Inflammatory macrophage treated with lipopolysaccharide for 1 hour (primary cell): ENCODE results near the gene ITSN1.
"Not testable (repeated sequence)": the region's sequence is repeated elsewhere in the genome, so short reads cannot be mapped to it uniquely, and the experiment has no call there.

ENCODE experiments used
- DNase-seq, 2 donors: peaks; one replicate each; pipeline ENCODE4 v3.0.0-alpha.2; 2020 to 2022

ITSN1 gene

DNA sequence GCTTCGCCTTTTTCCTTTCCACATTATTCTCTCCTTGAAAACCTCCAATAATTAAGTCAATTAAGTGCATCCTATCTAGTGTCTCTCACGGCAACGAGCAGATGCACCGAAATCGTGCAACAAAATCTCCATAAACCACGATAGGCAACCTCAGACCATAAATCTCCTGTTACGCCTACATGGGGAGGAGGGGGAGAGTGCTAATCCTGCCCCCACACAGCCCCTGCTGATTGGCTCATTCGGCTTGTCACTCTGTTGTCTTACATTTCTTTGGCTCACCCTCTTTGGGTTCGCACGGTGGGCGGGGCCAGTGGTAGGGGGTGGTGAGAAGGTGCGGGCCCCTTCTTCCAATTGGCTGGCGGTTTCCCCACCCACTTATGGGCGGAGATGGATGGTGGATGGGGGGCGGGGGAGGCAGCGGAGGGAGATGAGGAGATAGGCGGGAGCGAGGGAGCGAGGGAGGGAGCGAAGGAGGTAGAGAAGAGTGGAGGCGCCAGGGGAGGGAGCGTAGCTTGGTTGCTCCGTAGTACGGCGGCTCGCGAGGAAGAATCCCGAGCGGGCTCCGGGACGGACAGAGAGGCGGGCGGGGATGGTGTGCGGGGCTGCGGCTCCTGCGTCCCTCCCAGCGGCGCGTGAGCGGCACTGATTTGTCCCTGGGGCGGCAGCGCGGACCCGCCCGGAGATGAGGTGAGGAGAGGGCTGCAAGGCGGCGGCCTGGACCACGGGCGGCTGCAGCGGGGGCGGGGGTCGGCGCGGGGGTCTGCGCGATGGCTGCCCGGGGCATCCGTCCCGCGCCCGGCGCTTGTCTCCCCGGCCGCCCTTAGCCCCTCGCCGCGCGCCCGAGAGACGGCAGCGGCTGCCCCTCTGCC, at the start of gene ITSN1:
TSS of gene ITSN1 (plus strand) at position 475 of the 869 bp plus-strand sequence. CDS start 76,328 bp downstream, outside the sequence.
- DNase-seq = peak; percentile 99

DNA sequence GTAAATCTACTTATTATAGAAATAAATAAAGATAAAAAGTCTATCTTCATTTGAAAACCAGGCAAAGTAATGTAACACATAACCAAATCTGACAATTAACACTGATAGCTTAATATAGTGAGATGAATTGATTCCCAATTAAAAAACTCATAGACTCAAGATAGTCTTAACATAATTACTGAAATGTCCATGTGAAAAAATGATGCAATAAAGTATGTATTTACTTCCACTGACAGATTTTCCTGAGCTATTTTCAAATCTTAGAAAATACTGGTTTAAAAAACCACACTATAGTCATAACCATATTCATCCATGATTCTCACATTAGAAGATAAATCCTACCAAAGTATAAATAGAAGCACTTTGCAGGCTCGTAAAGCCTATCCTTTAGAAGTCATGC, 44.2 kb upstream of the ITSN1 start:
- no peak for DNase-seq

DNA sequence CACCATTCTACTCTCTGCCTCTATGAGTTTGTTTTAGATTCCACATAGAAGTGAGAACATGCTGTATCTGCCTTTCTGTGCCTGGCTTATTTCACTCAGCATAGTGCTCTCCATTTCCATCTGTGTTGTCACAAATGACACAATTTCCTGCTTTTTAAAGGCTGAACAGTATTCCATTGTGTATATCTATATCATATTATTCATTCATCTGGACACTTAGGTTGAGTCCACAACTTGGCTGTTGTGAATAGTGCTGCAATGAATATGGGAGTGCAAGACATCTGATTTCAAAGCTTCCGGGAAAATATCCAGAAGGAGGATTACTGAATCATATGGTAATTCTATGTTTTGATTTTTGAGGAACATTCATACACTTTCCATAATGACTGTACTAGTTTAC, 33.7 kb upstream of the ITSN1 start:
- no peak for DNase-seq

DNA sequence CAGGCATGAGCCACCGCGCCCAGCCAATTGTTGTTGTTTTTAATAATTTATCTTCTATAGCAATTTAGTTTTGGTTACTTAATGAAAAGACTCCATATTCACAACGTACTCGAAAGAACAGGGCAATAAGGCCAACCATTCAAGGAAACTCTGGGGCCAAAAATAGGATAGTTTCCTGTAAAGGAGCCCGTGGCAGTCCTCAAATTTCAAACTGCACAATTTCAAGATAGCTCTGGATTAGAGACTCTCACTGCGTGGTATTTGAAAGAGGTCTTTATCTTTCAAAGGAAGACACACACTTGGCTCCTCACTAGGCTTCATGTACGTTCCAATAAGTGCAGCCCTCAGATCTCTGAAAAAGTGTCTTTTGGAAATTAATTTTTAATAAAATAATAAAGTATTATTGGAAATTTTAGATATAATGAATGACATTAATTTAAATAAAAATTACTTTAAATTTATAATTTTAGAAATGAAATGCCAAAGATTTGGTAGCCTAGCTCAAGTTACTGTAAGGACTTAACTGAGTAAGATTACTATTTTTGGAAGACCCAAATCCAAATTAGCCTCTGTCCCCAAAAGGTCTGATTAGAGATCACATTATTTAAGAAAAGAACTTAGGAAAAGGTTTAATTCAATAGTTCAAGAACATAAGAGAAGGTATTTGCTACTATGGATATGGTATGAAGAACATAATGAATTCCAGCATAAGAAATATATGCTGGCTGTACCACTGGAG, 31.1 kb upstream of the ITSN1 start:
- no peak for DNase-seq

DNA sequence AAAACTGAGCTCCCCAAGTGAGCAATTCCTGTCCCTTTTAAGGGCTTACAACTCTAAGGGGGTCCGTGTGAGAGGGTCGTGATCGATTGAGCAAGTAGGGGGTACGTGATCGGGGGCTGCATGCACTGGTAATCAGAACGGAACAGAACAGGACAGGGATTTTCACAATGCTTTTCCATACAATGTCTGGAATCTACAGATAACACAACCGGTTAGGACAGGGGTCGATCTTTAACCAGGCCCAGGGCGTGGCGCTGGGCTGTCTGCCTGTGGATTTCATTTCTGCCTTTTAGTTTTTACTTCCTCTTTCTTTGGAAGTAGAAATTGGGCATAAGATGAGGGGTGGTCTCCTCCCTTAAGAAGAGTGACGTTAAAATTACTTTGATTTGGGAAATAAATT, 24.7 kb upstream of the ITSN1 start:
- DNase-seq = not testable (repeated sequence)

DNA sequence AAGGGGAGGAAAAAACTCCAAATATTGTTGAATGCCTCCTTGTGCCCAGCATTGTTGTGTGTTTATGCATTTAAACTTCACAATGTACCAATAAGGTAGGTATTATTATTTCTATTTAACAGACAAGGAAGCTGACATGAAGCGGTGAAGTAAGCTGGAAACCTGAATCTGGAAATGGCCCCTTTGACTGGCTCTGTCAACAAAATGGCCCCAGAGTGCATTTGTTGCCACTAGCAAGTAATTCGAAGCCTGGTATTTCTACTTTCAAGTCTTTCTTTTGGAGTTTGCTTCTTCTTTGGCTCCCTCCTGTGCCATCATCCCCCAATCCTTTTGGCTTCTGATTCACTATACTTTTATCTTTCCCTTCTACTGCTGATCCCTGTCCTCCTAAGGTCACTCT, 23.9 kb upstream of the ITSN1 start:
- no peak for DNase-seq

DNA sequence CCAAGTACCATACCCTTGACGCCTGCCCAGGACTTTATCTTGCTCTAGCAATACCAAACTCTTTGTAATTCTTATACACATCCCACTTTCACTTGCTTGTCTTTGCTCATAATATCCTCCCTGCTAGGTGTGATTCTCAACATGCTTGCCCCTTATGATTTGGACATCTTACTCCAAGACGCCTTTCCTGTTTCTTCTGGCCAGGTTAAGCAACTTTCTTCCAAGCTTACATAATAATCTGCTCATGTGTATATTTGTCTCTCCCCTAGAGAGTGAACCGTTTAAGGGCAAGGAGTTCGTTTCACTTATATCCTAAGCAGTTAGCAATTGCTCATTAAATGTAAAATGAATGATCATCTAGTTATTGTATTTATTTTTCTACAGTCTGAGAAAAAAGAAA, 22.6 kb upstream of the ITSN1 start:
- peak; percentile 52 to 64 for DNase-seq

DNA sequence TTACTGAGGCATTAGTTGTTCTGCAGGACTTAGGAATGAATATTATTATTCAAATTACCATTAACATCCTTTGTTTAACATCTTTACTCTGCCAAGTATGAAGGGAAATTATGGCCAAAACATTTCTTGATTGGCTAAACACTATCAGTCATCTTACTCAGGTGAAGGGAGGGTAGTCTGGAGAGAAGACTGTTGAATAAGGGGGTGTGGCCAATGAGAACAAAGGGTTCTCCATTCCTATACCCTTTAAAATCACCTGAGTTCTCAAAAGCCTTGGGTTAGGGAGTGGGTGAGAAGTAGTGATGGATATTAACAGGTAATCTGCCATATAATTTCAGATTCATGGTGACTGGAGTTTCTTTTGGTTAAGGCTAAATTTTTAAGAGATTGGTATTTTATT, 20.0 kb upstream of the ITSN1 start:
- DNase-seq = no peak

DNA sequence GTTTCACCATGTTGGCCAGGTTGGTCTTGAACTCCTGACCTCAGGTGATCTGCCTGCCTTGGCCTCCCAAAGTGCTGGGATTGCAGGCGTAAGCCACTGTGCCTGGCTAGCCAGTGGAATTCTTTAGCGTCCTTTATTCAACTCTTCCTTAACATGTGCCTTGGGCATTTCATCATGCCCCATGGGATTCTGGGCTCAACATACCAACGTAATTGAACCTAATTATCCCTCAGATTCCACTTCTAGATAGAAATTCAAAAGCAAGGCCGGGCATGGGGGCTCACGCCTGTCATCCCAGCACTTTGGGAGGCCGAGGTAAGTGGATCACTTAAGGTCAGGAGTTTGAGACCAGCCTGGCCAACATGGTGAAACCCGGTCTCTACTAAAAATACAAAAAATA, 16.1 kb upstream of the ITSN1 start:
- not testable (repeated sequence) for DNase-seq

DNA sequence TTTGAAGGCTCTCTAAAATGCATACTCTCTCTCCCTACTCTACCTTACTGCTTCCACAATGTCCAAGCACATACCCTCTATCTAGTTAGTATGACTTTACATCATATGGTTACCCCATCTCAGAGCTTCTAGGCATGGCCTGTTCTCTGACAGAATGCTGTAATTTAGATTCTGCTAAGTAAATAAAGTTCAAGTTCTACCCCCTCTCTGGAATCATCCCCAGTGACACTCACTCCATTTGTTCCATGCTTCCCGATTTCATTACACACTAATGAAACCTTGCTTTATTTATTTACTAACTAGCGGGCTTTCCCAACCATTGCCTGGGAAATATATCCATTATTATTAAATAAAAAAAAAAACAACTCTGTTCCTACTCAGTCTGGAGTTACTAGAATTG, 8.0 kb upstream of the ITSN1 start:
- DNase-seq = no peak

DNA sequence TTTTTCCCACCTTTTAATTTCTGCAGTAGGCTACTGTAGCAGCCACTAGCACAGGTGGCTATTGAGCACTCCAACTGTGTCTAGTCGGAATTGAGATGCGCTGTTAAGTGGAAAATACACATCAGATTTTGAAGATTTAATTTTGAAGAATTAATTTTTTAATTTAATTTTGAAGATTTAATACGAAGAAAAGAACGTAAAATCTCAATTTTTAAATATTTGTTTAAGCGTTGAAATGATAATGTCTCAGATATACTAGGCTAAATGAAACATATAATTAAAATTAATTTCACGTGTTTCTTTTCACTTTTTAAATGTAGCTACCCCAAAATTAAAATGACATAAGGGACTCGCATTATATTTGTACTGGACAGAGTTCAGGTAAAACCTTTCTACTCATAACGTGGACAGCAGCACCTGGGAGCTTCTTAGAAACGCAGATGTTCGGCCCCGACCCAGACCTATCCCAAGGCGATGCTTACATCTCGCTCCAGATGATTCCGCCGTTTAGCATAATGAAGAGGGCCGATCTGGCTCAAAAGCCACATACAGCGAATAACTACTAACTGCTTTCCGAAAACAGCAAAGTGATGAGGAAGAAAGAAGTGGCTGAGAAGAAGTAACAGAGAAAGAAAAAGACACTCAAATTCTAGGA, 1.5 kb upstream of the ITSN1 start:
- no peak for DNase-seq

DNA sequence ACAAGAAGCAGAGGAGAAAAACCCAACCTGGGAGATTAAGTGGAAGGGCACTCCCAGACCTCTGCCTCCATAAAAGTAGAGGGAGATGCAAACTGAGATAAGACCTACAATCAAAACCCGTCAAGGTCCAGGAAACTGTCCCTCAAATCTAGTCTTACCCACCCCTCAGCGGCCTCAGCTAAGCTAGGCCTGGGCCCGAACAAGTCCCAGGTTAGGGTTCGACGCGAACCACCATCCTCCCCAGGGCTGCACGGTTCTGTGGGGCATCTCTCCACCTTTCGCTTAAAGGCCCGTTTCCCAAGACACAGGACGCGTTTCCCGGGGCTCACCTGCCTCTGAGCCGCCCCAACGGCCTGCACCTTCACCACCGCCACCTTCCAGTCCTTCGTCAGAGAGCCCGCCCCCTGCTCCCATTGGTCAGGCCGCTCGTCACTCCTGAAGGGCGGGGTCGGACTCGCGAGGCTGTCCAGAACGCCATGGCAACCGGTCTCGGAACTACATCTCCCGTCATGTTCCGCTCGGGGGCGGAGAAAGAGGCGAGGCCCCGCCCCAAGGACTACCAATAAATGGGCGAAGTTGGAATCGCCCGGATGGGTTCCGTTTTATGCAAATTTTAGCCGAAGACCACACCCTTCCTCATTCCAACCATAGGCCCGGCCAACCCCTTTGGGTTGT, 812 bp upstream of the ITSN1 start, which contains the start of gene CRYZL1:
TSS of gene CRYZL1 (minus strand) at position 390 of the 675 bp plus-strand sequence. CDS start 10,190 bp downstream, outside the sequence.
- DNase-seq = peak; percentile 100

DNA sequence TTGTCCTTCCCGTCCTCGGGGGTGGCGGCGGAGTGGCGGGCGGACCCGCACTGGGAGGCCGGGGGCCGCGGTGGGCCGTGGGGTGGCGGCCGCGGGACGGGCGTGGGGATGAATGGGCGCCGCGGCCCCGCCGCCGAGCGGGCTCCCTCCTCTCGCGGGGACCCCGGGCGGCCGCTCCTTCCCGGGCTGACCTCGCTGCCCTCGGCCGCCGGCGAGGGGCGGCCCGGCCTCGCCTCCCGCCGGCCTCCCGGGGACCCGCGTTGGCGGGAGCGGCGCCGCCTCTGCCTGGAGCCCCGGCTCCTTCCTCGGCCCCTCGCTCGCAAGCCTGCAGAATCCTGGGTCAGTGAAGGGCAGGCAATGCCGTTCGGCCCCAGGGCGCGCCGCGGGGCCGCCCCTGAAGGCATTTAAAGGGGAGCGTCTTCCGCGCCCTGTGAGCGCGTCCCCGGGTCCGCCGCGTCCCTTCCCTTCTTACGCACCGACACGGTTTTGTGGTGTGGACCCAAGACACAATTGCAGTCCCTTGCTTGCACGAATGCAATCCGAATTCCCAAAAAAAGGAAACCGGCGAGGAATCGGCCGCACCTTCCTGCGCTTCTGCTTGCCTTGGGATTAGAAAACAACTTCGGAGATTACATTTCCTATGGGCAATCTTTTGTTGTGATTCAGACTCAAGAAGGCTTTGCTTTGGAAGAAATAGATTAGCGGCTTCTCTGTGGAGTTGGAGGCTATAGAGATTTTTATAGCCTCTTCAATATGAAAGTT, 776 bp downstream of the ITSN1 start:
- peak; percentile 17 to 23 for DNase-seq

DNA sequence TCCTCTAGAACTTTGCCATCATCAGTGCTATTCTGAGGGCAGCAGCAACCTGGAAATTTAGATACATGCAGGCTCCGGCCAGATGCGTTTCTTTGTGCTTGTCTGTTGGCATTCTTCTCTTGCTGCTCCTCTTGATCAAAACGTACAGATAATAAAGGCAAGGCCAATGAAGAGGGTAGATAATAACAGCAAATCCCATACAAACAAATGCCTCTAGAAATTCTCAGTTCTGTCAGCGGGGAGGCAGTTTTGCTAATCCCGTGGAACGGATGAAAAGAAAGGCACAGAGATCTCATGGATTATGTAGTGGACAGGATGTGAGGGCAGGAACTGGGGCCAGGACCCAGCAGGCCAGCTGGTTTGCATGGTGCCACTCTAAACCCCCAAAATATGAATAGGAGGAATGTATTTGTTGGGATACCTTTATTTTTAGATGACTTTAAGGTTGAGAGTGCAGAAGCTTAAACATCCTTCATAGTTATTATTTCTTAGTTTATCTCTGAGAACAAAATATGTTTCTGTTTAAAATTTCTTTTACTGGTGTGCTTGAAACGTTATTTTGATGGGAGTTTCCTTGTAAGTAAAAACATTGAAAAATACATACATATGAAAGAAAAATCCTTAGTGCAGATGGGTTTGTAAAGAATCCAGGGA, 1.5 kb downstream of the ITSN1 start:
- no peak for DNase-seq

DNA sequence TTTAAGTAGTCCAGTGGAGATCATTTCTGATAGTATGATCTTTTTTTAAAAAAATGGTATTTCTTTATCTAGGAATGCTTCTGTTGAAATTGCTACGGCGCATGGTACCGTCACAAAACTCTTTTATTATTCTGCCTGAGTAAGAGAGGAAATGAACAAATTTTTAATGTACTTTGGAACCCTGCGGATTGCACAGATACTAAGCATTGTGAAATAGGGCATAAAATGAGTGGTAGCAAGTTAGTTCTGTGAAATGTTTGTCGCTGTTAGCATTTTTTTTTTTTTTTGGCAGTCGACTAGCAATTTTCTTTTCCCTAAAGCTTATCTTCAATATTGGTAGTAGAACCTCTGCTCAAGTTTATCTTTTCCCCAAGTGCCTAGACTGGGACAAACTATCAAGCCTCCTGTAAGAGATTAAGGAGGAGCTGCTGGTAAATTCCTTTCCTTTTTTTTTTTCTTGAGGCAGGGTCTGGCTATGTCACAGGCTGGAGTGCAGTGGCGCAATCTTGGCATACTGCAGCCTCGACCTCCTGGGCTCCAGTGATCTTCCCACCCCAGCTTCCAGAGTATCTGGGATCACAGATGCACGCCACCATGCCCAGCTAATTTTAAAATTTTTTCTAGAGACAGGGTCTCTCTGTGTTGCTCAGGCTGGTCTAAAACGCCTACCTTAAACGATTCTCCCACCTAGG, 2.2 kb downstream of the ITSN1 start:
- peak; percentile 64 to 72 for DNase-seq

DNA sequence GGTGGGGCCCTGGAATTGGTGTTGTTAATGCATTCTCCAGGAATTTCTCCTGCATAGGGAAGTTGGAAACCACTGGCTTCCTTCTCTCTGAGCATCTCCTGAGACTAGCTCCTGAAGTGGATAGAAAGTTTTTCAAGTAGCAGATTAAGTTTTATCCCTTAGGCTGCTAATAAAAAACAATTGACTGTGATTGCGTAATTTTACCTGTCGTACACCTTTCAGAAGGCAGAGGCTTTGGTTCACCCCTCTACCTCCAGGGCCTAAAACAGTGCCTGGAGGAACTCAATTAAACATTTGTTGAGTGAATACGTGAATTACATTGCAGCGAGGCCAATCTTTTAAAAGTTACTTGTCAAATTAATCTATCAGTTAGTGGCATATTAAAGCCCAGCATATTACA, 3.4 kb downstream of the ITSN1 start:
- no peak for DNase-seq

DNA sequence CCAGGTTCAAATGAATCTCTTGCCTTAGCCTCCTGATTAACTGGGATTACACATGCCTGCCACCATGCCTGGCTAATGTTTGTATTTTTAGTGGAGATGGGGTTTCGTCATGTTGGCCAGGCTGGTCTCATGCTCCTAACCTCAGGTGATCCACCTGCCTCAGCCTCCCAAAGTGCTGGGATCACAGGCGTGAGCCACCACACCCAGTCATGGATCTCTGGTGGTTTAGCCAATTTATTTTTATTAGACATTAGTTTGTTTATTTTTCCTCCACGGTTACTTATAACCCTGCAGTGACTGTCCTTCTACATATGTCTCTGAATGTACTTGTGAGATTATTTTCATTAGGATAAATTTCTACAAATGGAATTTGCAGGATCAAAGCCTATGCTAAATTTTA, 5.3 kb downstream of the ITSN1 start:
- DNase-seq = no peak

DNA sequence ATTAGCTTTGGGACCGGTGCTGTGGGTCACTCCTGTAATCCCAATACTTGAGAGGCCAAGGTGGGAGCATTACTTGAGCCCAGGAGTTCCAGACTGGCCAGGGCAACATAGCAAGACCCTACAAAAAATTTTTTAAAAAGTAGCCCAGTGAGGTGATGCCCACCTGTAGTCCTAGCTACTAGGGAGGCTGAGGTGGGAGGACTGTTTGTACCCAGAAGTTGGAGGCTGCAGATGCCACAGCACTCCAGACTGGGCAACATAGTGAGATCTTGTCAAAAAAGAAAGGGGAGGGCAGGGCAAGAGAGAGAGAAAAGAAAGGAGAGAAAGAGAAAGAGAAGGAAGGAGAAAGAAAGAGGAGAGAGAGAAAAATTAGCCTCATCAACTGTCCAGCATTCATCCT, 6.3 kb downstream of the ITSN1 start:
- no peak for DNase-seq

DNA sequence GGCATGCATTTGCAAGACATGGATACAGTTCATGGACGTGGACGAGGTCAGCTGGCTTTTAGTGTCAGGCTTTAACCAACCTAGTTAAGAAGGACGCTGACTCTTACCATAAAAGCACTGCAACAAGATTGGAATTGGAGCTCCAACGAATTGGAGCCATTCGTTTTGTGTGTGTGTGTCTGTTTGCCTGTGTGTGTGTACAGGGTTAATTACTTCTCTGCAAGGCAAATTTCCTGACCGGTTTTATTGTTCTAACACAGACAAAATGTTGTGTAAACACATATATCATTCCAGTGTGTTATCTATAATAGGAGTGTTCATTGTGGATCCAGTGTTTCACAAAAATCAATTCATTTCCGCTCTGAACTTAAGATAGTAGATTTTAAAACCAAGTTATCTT, 7.9 kb downstream of the ITSN1 start:
- no peak for DNase-seq

DNA sequence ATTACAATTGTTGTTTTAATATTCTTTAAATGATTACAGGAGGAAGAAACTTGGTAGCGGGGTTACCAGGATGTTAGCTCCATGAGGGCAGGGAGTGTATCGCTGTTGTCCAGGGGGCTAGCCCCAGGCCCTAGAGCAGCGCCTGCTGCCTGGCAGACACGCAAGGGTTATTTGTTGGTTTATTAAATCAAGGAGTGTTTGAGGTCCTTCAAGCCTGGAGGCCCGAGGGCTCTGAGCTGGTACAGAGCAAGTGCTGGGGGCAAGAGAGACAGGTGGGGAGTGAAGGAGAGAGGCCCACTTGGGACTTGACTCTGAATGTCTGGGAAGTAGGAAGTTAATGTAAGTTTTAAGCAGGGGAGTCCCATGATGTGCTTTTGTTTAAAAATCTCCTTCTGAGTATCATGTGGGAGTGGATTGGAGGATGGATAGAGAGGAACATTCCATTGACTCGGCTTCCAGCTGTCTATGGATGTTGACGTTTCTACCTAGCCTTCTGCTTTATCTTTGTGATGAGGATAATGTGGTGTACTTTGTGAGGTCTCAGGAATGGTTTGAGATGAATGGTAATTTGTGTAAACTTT, 8.7 kb downstream of the ITSN1 start:
- DNase-seq = no peak
